Gastroesophageal sphincter (tissue), 3 donors: ENCODE data around the gene ZIC1.

Source experiments
- EP300 ChIP-seq: sonication (generic); formaldehyde crosslinking; IDR thresholded peaks from one replicate; pipeline ENCODE4 v1.6.1; 2017; ENCODE audit warnings: antibody characterized with exemption, mild to moderate bottlenecking
- POLR2A ChIP-seq, 2 donors: fragments of 450-650 bp; IDR thresholded peaks; one replicate each; pipeline ENCODE4 v1.6.1; 2017; ENCODE audit warnings: antibody characterized with exemption in 2 of 2, mild to moderate bottlenecking in 2 of 2, moderate library complexity in 1 of 2
- POLR2AphosphoS5 ChIP-seq: sonication (generic); formaldehyde crosslinking; IDR thresholded peaks from one replicate; pipeline ENCODE4 v1.6.1; 2017; ENCODE audit warnings: antibody characterized with exemption
- TF ChIP-seq, protein P1 (sequence below), 4 experiments: fragments of 200-600 bp in 2 of 4; fragments of 450-650 bp in 2 of 4; sonication (generic) in 1 of 4; IDR thresholded peaks; one replicate each; pipeline ENCODE4 v1.5.1; 2017 to 2019; ENCODE audit warnings: antibody characterized with exemption in 4 of 4, mild to moderate bottlenecking in 2 of 4, moderate library complexity in 2 of 4

DNA sequence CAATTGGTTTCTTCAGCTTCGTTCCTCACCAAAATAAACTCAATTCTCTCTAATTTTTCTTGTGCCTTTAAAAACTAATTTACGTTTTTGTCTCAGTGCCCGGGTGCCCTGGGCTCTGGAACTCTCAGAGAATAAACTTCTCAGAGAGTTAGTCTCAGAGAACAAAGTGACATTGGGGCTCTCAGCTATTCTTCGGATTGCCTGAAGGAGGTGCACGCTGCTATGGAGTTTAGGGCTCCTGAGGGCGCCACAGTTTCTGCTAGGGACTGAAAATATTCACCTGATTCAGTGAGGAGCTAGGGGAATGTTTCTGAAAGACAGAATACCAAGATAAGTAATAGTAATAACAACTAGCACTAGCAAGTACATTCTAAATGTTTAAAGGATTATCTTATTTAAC is 25.5 kb upstream of the ZIC1 start:
- TF ChIP-seq POLR2A (IDR thresholded peaks at IDR 0.05) (no peak), POLR2AphosphoS5 (no peak), EP300 (no peak)
- TF ChIP-seq, protein P1, sequence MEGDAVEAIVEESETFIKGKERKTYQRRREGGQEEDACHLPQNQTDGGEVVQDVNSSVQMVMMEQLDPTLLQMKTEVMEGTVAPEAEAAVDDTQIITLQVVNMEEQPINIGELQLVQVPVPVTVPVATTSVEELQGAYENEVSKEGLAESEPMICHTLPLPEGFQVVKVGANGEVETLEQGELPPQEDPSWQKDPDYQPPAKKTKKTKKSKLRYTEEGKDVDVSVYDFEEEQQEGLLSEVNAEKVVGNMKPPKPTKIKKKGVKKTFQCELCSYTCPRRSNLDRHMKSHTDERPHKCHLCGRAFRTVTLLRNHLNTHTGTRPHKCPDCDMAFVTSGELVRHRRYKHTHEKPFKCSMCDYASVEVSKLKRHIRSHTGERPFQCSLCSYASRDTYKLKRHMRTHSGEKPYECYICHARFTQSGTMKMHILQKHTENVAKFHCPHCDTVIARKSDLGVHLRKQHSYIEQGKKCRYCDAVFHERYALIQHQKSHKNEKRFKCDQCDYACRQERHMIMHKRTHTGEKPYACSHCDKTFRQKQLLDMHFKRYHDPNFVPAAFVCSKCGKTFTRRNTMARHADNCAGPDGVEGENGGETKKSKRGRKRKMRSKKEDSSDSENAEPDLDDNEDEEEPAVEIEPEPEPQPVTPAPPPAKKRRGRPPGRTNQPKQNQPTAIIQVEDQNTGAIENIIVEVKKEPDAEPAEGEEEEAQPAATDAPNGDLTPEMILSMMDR (IDR thresholded peaks at IDR 0.05) = no peak
